HEK293 (cell line): ENCODE data around the gene FAF2.

Experiments
- CTCF ChIA-PET: fragments of 350-600 bp; formaldehyde crosslinking; extraction: SDS; loops from one replicate; lab custom pipeline; 2021; ENCODE audit warnings: antibody characterized with exemption; lab: Yijun Ruan, JAX
- POLR2A ChIA-PET: fragments of 300-600 bp; formaldehyde crosslinking; extraction: SDS; loops from one replicate; lab custom pipeline; 2020; ENCODE audit warnings: antibody characterized with exemption, inconsistent platforms; lab: Yijun Ruan, JAX
- H3K27ac ChIP-seq: fragments of 200-500 bp; sonication (Bioruptor generic); 2 replicates; pipeline ENCODE4 v1.5.1; 2014; ENCODE audit warnings: low read depth, low read length, control low read depth, inconsistent platforms; ENCODE audit errors: extremely low read depth
- H3K36me3 ChIP-seq, 2 experiments: fragments of 200-500 bp in 1 of 2; sonication (Bioruptor generic) in 1 of 2; 1 replicate in 1 of 2; 2 replicates in 1 of 2; pipeline ENCODE4 v1.5.1; 2014 to 2017; ENCODE audit warnings: inconsistent platforms in 2 of 2, low read length in 2 of 2; ENCODE audit not compliant: control insufficient read depth in 2 of 2, insufficient read depth in 1 of 2
- H3K4me1 ChIP-seq: fragments of 200-500 bp; sonication (Bioruptor generic); 2 replicates; pipeline ENCODE4 v1.5.1; 2014; ENCODE audit warnings: mild to moderate bottlenecking, low read length, inconsistent platforms; ENCODE audit not compliant: control insufficient read depth, insufficient read depth
- H3K4me3 ChIP-seq: 2 replicates; pipeline ENCODE4 v1.5.1; 2011; ENCODE audit warnings: low read depth, mild to moderate bottlenecking, control low read depth, low read length, moderate library complexity
- H3K9me3 ChIP-seq: fragments of 200-500 bp; sonication (Bioruptor generic); 2 replicates; pipeline ENCODE4 v1.5.1; 2014; ENCODE audit warnings: low read depth, low read length, inconsistent platforms; ENCODE audit not compliant: control insufficient read depth, insufficient read depth
- BCL6B ChIP-seq: fragments of 450-650 bp; formaldehyde crosslinking; IDR thresholded peaks from 2 replicates; pipeline ENCODE4 v1.5.1; 2017; ENCODE audit warnings: missing biosample characterization, missing genetic modification characterization
- GLI2 ChIP-seq: fragments of 450-650 bp; formaldehyde crosslinking; IDR thresholded peaks from 2 replicates; pipeline ENCODE4; 2017; ENCODE audit warnings: missing biosample characterization, missing genetic modification characterization, low read depth, borderline replicate concordance
- OSR2 ChIP-seq: fragments of 450-650 bp; formaldehyde crosslinking; IDR thresholded peaks from 2 replicates; pipeline ENCODE4 v1.5.1; 2016; ENCODE audit warnings: missing biosample characterization, missing genetic modification characterization
- ZBTB11 ChIP-seq: fragments of 450-650 bp; formaldehyde crosslinking; conservative IDR thresholded peaks from 2 replicates; pipeline ENCODE4 v1.5.1; 2016; ENCODE audit warnings: low read depth, missing biosample characterization, missing genetic modification characterization
- ZBTB49 ChIP-seq: fragments of 450-650 bp; formaldehyde crosslinking; IDR thresholded peaks from 2 replicates; pipeline ENCODE4 v1.5.1; 2016; ENCODE audit warnings: missing biosample characterization, missing genetic modification characterization, low read depth
- ZIC2 ChIP-seq: fragments of 450-650 bp; formaldehyde crosslinking; IDR thresholded peaks from 2 replicates; pipeline ENCODE4 v1.5.1; 2016; ENCODE audit warnings: missing biosample characterization, missing genetic modification characterization
- ZNF121 ChIP-seq: fragments of 450-650 bp; formaldehyde crosslinking; IDR thresholded peaks from 2 replicates; pipeline ENCODE4 v1.5.1; 2016; ENCODE audit warnings: missing biosample characterization, missing genetic modification characterization
- ZNF2 ChIP-seq: fragments of 450-650 bp; formaldehyde crosslinking; IDR thresholded peaks from 2 replicates; pipeline ENCODE4 v1.5.1; 2016; ENCODE audit warnings: missing biosample characterization, missing genetic modification characterization
- ZNF302 ChIP-seq: fragments of 450-650 bp; formaldehyde crosslinking; IDR thresholded peaks from 2 replicates; pipeline ENCODE4 v1.5.1; 2016; ENCODE audit warnings: missing biosample characterization, missing genetic modification characterization, low read depth
- ZNF529 ChIP-seq: fragments of 450-650 bp; formaldehyde crosslinking; IDR thresholded peaks from 2 replicates; pipeline ENCODE4 v1.5.1; 2017; ENCODE audit warnings: missing genetic modification characterization, missing biosample characterization; ENCODE audit not compliant: insufficient replicate concordance
- ZNF548 ChIP-seq: fragments of 450-650 bp; formaldehyde crosslinking; IDR thresholded peaks from 2 replicates; pipeline ENCODE4 v1.5.1; 2016; ENCODE audit warnings: missing biosample characterization, missing genetic modification characterization
- TF ChIP-seq, protein P1 (sequence below): fragments of 450-650 bp; formaldehyde crosslinking; IDR thresholded peaks from 2 replicates; pipeline ENCODE4 v1.5.1; 2016; ENCODE audit warnings: missing biosample characterization, missing genetic modification characterization

Gene FAF2

DNA sequence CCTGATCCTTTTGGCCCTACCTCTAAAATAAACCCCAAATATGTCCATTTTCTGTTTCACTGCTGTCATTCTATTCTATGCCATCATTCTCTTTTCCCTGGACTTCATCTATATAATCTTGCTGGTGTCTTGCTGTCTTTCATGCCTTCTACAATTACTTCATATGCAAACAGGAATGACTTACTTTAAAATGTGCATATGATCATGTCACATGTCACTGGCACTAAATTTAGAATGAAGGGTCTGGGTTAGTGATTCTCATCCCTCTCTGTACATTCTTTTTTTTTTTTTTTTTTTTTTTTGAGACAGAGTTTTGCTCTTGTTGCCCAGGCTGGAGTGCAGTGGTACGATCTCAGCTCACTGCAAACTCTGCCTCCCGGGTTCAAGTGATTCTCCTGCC lies 22.9 kb downstream of the FAF2 start:
- Histone ChIP-seq H3K36me3 (peaks cover 12 to 18% of the 10 kb centered on the region in 2 experiments; a peak in 2 of 3 replicates), H3K4me1 (peaks cover 4% of the 10 kb centered on the region; the same call in 1 of the 2 replicates), H3K9me3 (no peaks in the 10 kb centered on the region), H3K27ac (no peak overlapping the region), H3K4me3 (no peak overlapping the region)
- TF ChIP-seq ZNF548 (no peak), ZNF529 (tag by site-specific recombination) (no peak), ZIC2 (no peak), ZBTB49 (tag by site-specific recombination) (no peak), ZBTB11 (no peak), BCL6B (no peak)
- ChIA-PET POLR2A (interaction anchor here (1.0 kb wide), 1 partner anchor 67 kb away, joined by 3 read pairs; no protein-coding TSS in a partner anchor), CTCF (no interaction called here)

DNA sequence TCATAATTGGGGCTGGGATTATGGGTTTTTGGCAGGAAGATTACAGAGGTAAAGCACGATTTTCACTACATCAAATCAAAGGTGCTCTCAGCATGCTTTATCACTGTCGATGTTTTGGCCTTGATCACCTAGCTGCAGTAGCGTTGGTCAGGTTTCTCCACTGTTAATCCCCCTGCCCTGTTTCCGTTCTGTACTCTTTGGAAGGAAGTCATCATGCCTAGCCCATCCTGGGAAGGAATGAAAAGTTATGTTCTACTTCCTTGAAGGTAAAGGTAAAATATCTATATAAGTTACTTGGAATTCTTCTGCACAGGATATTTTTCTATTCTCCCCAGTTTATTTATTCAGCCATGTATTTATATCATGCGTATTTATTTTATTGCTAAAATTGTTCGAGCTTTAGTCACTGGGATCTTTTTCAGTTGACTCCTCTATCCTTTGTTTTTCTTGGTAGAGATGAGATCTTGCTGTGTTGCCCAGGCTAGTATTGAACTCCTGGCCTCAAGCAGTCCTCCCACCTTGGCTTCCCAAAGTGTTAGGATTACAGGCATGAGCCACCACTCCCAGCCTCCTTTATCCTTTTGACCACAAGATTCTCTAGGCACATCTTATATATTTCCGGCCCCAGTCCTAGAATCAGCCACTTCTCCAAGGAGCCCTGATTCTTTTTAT lies 25.3 kb downstream of the FAF2 start:
- no peak overlapping the region for H3K4me3 ChIP-seq
- TF ChIP-seq BCL6B (no peak), GLI2 (tag by site-specific recombination) (no peak), ZNF302 (no peak), ZNF2 (tag by site-specific recombination) (no peak), ZNF121 (tag by site-specific recombination) (no peak), OSR2 (no peak)
- TF ChIP-seq, protein P1, sequence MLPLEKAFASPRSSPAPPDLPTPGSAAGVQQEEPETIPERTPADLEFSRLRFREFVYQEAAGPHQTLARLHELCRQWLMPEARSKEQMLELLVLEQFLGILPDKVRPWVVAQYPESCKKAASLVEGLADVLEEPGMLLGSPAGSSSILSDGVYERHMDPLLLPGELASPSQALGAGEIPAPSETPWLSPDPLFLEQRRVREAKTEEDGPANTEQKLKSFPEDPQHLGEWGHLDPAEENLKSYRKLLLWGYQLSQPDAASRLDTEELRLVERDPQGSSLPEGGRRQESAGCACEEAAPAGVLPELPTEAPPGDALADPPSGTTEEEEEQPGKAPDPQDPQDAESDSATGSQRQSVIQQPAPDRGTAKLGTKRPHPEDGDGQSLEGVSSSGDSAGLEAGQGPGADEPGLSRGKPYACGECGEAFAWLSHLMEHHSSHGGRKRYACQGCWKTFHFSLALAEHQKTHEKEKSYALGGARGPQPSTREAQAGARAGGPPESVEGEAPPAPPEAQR (tag by site-specific recombination) = no peak
- POLR2A ChIA-PET = no interaction called here
- H3K36me3 ChIP-seq = peaks cover 6 to 18% of the 10 kb centered on the region in 2 experiments; a peak in 2 of 3 replicates
- no peaks in the 10 kb centered on the region for H3K4me1 ChIP-seq
- no peaks in the 10 kb centered on the region for H3K9me3 ChIP-seq
- CTCF ChIA-PET = interaction anchor here (1.2 to 1.4 kb wide), 2 partner anchors 25 to 100 kb away, joined by 5 to 6 read pairs; partner anchors contain the start of gene FAF2
- no peak overlapping the region for H3K27ac ChIP-seq
